Measurements from ENCODE around the gene HES5. TPM values are rescaled to one million over a fixed set of nuclear protein-coding genes. Genes with fewer than 3 reads are reported as not detected.

HES5 gene
- total and polyA plus RNA-seq, 7 experiments from 2014 or later: not detected

DNA sequence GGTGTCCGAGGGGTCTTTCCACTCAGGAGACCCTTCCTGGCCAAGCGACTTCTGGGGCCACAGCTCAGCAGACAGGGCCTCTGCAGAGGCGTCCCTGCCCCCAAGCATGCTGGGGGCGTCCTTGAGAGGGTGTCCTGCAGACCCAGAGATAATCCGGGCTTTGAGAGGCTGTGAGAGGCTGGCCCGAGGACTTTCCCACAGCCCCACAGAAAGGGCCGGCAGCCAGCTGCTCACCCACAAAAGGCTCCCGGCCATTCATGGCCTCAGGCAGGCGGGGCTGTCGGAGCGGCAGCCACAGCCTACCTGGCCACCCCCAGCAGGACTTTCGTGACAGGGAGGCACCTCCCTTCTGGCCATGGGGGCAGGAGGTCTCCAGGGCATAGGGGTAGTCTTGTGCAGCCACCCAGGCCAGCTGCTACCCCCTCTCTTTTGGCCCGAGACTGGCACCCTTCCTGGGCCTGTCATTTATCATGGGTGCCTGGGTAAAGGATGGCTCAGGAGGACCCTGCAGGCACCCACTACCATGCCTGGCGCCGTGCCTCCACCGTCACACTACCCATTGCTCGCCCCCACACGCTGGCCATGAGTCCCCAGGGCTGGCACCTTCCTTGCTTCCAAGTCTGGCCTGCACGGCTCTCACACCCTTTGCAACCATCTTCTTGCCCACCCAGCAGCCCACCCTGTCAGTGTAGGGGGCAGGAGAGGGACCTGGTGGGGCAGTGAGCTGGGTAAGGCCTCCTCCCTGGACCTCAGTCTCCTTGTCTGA is 15.0 kb upstream of the HES5 start:
- H3K4me1 Mint-ChIP-seq: peaks cover 0 to 40% (median 18%) of the 10 kb centered on the region in 7 donors
- Histone ChIP-seq H3K27ac (ENCODE audit: low read depth, low read length) (peak overlapping the region; percentile 75), H3K27me3 (ENCODE audit: control insufficient read depth in 2 of 2, insufficient read depth in 2 of 2, low read length in 2 of 2) (no peaks in the 10 kb centered on the region), H3K4me1 (ENCODE audit: control insufficient read depth in 2 of 2, insufficient read depth in 2 of 2, low read length in 2 of 2) (peaks cover 18 to 40% of the 10 kb centered on the region in 2 donors), H3K4me3 (ENCODE audit: low read length) (no peak overlapping the region), H3K36me3 (ENCODE audit: control insufficient read depth in 2 of 3, insufficient read depth in 3 of 3, low read length in 3 of 3) (no peaks in the 10 kb centered on the region), H3K9me3 (ENCODE audit: control insufficient read depth in 2 of 3, low read length in 3 of 3) (no peaks in the 10 kb centered on the region)
- H3K36me3 Mint-ChIP-seq: peaks cover 0 to 2% (median 0%) of the 10 kb centered on the region in 5 donors
- ATAC-seq (no peak), DNase-seq (peak in 1 of 9 donors; percentile 32)
- peak overlapping the region in 3 of 10 donors; percentile 14 to 59 (median 35) for H3K4me3 Mint-ChIP-seq
- no peaks in the 10 kb centered on the region for H3K9me3 Mint-ChIP-seq
- POLR2A ChIA-PET: interaction anchor here (0.8 to 11.7 kb wide), 9 partner anchors 11 to 356 kb away, joined by 3 to 294 read pairs (median 4); partner anchors contain the start of genes HES5, PANK4, PEX10 and PRXL2B
- CTCF ChIA-PET: interaction anchor here (1.0 to 3.6 kb wide), 3 partner anchors 18 to 41 kb away, joined by 3 to 21 read pairs (median 5); partner anchors contain the start of genes PANK4 and PRXL2B
- intact Hi-C loops (cut with micrococcal nuclease): loop anchor here in 1 of 2 donors (5.0 kb wide), 1 partner anchor 243 kb away; no protein-coding TSS in a partner anchor
- H3K27ac Mint-ChIP-seq: peak overlapping the region in 7 of 9 donors; percentile 23 to 97 (median 69)
- H3K27me3 Mint-ChIP-seq: peaks cover 0 to 16% (median 0%) of the 10 kb centered on the region in 5 donors

GRCh38 chr1:2544093-2544874 is 14.2 kb upstream of the HES5 start:
- DNase-seq (no peak), ATAC-seq (no peak)
- no peaks in the 10 kb centered on the region for H3K36me3 Mint-ChIP-seq
- H3K4me1 Mint-ChIP-seq: peaks cover 0 to 36% (median 15%) of the 10 kb centered on the region in 7 donors
- peaks cover 0 to 16% (median 0%) of the 10 kb centered on the region in 5 donors for H3K27me3 Mint-ChIP-seq
- no peaks in the 10 kb centered on the region for H3K9me3 ChIP-seq (ENCODE audit: control insufficient read depth in 2 of 3, low read length in 3 of 3)
- peak overlapping the region in 2 of 10 donors; percentile 41 to 61 for H3K4me3 Mint-ChIP-seq
- CTCF ChIA-PET: interaction anchor here (1.0 to 1.3 kb wide), 3 partner anchors 18 to 129 kb away, joined by 3 read pairs; partner anchors contain the start of gene PANK4
- intact Hi-C loops (cut with micrococcal nuclease): no loop called here
- POLR2A ChIA-PET: interaction anchor here (1.2 to 11.7 kb wide), 5 partner anchors 15 to 131 kb away, joined by 3 to 294 read pairs (median 5); partner anchors contain the start of genes HES5, PANK4, PEX10 and PRXL2B
- H3K27ac Mint-ChIP-seq: peak overlapping the region in 1 of 9 donors; percentile 85
- H3K27me3 ChIP-seq (ENCODE audit: control insufficient read depth in 2 of 2, insufficient read depth in 2 of 2, low read length in 2 of 2): no peaks in the 10 kb centered on the region
- H3K27ac ChIP-seq (ENCODE audit: low read depth, low read length): no peak overlapping the region
- no peaks in the 10 kb centered on the region for H3K36me3 ChIP-seq (ENCODE audit: control insufficient read depth in 2 of 3, insufficient read depth in 3 of 3, low read length in 3 of 3)
- no peaks in the 10 kb centered on the region for H3K9me3 Mint-ChIP-seq
- H3K4me3 ChIP-seq (ENCODE audit: low read length): no peak overlapping the region
- peaks cover 15 to 37% of the 10 kb centered on the region in 2 donors for H3K4me1 ChIP-seq (ENCODE audit: control insufficient read depth in 2 of 2, insufficient read depth in 2 of 2, low read length in 2 of 2)

- peak overlapping the region in 1 of 10 donors; percentile 61 for H3K4me3 Mint-ChIP-seq
- peaks cover 0 to 30% (median 9%) of the 10 kb centered on the region in 7 donors for H3K4me1 Mint-ChIP-seq
- DNase-seq (peak in 7 of 9 donors; percentile 49 to 70 (median 63)), ATAC-seq (no peak)
- ChIA-PET POLR2A (interaction anchor here (1.2 to 11.7 kb wide), 5 partner anchors 14 to 131 kb away, joined by 3 to 294 read pairs (median 5); partner anchors contain the start of genes HES5, PANK4, PEX10 and PRXL2B), CTCF (interaction anchor here (1.0 to 1.3 kb wide), 3 partner anchors 17 to 128 kb away, joined by 3 read pairs; partner anchors contain the start of gene PANK4)
- Histone ChIP-seq H3K27me3 (ENCODE audit: control insufficient read depth in 2 of 2, insufficient read depth in 2 of 2, low read length in 2 of 2) (no peaks in the 10 kb centered on the region), H3K4me3 (ENCODE audit: low read length) (no peak overlapping the region), H3K36me3 (ENCODE audit: control insufficient read depth in 2 of 3, insufficient read depth in 3 of 3, low read length in 3 of 3) (no peaks in the 10 kb centered on the region), H3K9me3 (ENCODE audit: control insufficient read depth in 2 of 3, low read length in 3 of 3) (no peaks in the 10 kb centered on the region), H3K4me1 (ENCODE audit: control insufficient read depth in 2 of 2, insufficient read depth in 2 of 2, low read length in 2 of 2) (peaks cover 10 to 31% of the 10 kb centered on the region in 2 donors), H3K27ac (ENCODE audit: low read depth, low read length) (no peak overlapping the region)
- H3K36me3 Mint-ChIP-seq: no peaks in the 10 kb centered on the region
- no peak overlapping the region for H3K27ac Mint-ChIP-seq
- H3K9me3 Mint-ChIP-seq: no peaks in the 10 kb centered on the region
- H3K27me3 Mint-ChIP-seq: peaks cover 0 to 19% (median 0%) of the 10 kb centered on the region in 5 donors
- intact Hi-C loops (cut with micrococcal nuclease): no loop called here
Observed at GRCh38 chr1:2543543-2544092, 13.6 kb upstream of the HES5 start.

DNA sequence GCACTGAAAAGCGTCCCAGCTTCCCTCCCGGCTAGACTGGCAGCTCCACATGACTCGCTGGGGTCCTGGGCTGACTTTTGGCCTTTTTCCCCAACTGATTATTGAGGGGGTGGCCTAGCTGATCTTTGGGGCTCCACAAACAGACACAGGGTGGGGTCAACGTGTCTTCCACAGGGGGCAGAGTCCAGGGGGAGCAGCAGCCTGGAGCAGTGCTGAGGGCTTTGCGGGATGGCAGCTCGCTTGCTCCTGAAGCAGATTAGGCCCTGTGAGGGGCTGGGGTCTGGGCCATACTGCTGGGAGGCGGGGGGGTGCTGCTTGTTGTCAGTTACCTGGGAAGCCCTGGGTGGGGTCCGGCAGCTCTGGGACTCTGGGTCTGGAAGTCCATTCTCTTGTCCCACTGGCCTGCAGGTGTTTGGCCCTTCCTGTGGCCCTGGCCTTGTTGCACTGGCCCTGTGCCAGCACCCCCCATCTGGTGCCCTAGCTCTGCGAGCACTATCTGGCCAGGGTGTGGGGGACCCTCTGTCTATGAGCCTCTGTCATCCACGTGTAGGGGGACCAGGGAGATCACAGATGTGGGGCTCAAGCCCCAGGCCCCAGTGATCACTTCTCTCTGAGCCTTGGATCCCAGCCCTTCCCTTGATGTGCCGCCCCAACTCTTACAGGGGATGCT is 12.3 kb upstream of the HES5 start:
- POLR2A ChIA-PET: interaction anchor here (11.7 kb wide), 1 partner anchor 13 kb away, joined by 294 read pairs; the partner anchor contains the start of genes HES5 and PANK4
- H3K4me1 ChIP-seq (ENCODE audit: control insufficient read depth in 2 of 2, insufficient read depth in 2 of 2, low read length in 2 of 2): peaks cover 0 to 24% of the 10 kb centered on the region in 2 donors
- H3K36me3 Mint-ChIP-seq: no peaks in the 10 kb centered on the region
- DNase-seq (no peak), ATAC-seq (no peak)
- H3K4me3 ChIP-seq (ENCODE audit: low read length): no peak overlapping the region
- H3K9me3 Mint-ChIP-seq: no peaks in the 10 kb centered on the region
- H3K9me3 ChIP-seq (ENCODE audit: control insufficient read depth in 2 of 3, low read length in 3 of 3): no peaks in the 10 kb centered on the region
- CTCF ChIA-PET: no interaction called here
- intact Hi-C loops (cut with micrococcal nuclease): no loop called here
- no peaks in the 10 kb centered on the region for H3K36me3 ChIP-seq (ENCODE audit: control insufficient read depth in 2 of 3, insufficient read depth in 3 of 3, low read length in 3 of 3)
- peaks cover 0 to 26% (median 6%) of the 10 kb centered on the region in 7 donors for H3K4me1 Mint-ChIP-seq
- H3K27me3 Mint-ChIP-seq: peaks cover 0 to 23% (median 0%) of the 10 kb centered on the region in 5 donors
- H3K27ac ChIP-seq (ENCODE audit: low read depth, low read length): no peak overlapping the region
- H3K27ac Mint-ChIP-seq: no peak overlapping the region
- H3K27me3 ChIP-seq (ENCODE audit: control insufficient read depth in 2 of 2, insufficient read depth in 2 of 2, low read length in 2 of 2): no peaks in the 10 kb centered on the region
- peak overlapping the region in 4 of 10 donors; percentile 11 to 59 (median 18) for H3K4me3 Mint-ChIP-seq

DNA sequence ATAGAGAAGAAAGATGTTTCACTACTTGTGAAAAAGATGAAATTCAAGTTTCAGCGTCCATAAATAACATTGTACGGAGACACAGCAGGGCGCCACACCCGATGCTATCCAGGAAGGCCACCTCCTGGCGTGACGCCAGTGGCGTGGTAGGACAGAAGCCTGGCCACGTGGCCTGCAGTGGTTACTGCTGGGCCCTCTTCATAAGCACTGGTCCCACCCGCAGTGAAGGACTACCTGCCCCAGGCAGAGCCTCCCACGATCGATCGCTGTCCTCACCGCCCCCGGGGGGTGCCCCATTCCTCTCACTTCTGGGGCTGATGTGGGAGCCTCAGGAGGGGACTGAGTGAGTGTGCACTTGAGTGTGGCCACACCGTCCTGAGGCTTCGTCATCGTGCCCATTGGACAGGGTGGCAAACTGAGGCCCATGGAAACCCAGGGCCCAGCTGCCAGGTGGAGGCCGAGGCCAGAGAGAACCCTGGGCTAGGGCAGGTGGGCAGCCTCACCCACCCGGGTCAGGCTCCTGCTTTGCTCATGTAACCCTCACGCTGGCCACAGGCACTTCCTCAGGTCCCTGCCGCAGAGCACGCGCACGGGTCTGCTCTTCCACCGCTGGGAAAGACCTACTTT is 11.7 kb upstream of the HES5 start:
- Mint-ChIP-seq H3K4me3 (peak overlapping the region in 6 of 10 donors; percentile 16 to 45 (median 33)), H3K4me1 (peaks cover 0 to 26% (median 6%) of the 10 kb centered on the region in 7 donors), H3K9me3 (no peaks in the 10 kb centered on the region), H3K36me3 (no peaks in the 10 kb centered on the region), H3K27ac (no peak overlapping the region), H3K27me3 (peaks cover 0 to 23% (median 0%) of the 10 kb centered on the region in 5 donors)
- ChIA-PET CTCF (no interaction called here), POLR2A (interaction anchor here (1.1 to 11.7 kb wide), 2 partner anchors 12 to 150 kb away, joined by 5 to 294 read pairs; partner anchors contain the start of genes HES5, MORN1, PANK4 and RER1)
- intact Hi-C loops (cut with micrococcal nuclease): no loop called here
- no peak for DNase-seq
- no peaks in the 10 kb centered on the region for H3K27me3 ChIP-seq (ENCODE audit: control insufficient read depth in 2 of 2, insufficient read depth in 2 of 2, low read length in 2 of 2)
- no peak overlapping the region for H3K27ac ChIP-seq (ENCODE audit: low read depth, low read length)
- H3K9me3 ChIP-seq (ENCODE audit: control insufficient read depth in 2 of 3, low read length in 3 of 3): no peaks in the 10 kb centered on the region
- no peaks in the 10 kb centered on the region for H3K36me3 ChIP-seq (ENCODE audit: control insufficient read depth in 2 of 3, insufficient read depth in 3 of 3, low read length in 3 of 3)
- H3K4me3 ChIP-seq (ENCODE audit: low read length): no peak overlapping the region
- H3K4me1 ChIP-seq (ENCODE audit: control insufficient read depth in 2 of 2, insufficient read depth in 2 of 2, low read length in 2 of 2): peaks cover 0 to 24% of the 10 kb centered on the region in 2 donors
- ATAC-seq: no peak
